ENCODE data around the gene HRNR.

Gene HRNR

DNA sequence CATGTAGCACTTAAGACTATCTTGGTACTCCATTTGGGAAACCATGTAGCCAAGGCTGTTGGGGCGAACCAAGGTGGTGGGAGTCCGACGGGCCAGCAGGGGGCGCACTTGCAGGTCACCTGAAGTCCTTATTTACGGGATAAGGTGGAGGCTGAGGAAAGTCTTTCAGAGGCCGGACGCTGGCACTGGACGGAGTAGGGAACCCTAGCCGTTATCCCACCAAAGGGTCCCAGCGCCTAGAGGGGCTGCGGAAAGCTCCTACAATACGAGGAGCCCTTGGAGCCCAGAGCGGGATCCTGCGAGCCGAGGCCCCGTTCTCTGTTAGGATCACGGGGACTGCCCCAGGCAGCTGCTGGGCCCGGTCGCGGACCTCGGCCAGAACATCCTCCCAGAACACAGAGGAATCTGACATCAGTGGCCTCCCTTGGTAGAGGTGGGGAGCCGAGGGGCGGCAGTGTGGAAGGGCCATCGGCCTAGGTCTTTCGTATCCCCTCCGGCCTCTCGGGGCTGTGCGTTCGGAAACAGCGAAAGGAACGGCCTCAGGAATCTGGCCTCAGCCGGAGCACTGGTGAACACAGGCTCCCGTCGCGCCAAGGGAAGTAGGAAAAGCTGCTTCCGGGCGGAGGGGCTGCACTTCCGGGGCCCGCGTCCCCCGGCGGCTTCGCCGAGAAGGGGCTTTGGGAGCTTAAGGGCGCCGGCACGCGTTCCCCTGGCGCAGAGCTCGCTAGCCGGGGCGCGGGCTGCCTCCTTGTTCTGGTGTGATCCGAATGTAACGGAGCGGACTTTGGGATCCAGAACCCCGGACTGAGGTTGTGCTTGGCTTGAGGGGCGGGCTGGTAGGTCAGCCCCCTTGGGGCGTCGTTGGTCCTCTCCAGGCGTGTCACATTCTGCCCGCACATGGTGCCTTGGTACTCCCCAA is 35.1 kb downstream of the HRNR start:
- peak; percentile 51 for DNase-seq

DNA sequence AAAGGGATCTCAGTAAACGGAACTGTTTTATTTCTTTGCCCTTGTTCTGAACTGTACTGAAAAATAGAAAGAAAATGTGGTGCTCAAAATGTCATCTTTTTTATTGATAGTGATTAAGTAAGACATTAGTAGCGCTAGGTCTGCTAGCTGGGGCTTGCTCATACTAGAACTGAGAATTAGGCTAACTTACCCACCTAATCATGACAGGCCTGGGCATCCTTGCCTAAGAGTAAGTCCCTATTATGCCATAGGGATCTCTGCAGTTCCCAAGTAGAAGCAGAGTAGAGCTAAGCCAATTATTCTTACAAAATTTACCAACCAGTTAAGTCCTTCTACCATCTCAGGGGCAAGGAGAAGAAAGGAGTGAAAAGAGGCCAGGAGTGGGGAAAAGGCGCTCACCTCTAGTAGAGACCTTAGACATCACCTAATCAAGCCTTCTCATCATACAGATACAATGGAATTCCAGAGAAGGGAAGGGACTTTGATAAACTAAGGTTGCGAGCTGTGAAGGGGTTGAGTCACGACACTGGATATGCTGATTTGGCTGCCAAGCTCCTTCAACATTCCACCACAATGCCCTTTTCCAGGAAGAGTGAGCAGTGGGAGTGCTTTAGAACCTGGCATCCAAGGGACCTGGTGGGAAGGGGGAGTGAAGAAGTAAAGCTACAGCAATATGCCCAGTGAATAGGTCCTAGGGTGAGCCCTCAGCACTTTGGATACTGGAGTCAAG is 37.3 kb downstream of the HRNR start:
- no peak for DNase-seq

DNA sequence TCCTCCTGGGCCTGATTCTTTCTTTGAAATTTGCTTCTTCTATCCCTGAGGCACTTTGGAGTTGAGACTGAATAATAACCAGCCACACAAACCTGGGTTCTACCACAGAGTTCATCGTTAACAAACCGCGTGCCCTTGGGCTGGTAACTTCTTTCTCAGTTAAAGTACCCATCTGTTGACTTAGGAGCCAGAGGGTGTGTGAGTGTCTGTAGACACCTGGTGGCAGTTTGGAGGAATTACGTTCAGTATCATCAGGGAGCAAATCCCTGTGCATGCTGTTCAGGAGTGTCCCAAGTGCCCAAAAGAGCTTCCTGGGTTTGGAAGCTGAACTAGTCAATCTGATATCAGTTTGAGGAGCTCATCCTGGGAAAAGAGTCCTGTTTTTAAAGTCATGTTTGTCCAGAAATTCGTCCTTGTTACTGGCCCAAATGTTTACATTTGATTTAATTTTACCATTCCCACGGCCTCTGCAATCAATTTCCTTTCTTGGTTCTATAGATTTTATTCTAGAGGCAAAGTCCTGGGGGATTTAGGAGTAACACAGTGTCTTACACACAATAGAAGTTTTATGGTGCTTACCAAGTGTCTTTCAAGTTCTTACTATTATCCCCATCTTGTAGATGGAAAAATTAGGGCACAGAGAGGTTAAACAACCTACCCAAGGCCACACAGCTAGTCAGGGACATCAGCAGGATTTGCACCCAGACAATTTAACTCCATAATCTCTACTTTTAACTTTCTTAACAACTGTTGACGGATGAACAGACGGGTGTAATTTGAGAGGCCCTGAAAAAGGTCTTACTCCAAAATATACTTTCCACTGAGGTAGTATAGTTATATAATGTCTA is 38.2 kb downstream of the HRNR start:
- DNase-seq, result no peak

DNA sequence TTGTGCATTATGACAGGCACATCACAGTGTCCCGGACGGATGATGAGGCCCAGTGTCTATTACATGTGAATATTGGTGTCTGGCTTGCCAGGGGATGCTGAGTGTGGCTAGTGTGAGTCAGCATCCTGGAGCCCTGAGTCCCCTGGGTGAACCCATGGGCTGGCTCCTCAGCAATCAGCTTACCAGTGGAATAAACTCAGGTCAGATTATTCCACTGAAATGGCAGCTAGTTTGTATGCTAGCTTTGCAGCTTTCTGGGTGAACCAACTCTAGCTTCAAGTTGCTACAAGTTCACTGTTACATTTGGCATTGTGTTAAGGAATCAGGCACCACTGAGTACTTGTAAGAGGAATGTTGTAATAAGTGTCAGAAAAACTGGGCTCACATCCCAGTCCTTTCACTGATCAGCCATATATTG is 41.0 kb downstream of the HRNR start:
- no peak for DNase-seq

DNA sequence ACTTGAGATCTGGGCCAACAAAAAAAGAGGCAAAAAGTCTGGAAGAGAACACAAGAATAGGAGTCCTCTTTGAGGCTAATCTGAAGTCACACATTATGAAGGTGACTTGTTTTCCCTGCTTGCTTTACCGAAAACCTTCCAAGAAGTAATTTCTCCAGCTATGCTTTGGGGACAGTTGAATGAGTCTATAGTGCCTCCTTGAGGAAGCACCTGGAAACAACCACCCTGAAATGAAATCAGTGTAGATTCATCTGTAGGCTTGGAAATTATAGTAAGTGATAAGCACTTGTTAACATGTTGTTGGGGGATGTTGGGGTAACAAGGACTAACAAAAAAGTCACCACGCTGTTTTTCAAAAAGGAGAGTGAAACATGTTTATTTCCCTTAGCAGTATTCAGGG is 41.6 kb downstream of the HRNR start:
- no peak for DNase-seq

DNA sequence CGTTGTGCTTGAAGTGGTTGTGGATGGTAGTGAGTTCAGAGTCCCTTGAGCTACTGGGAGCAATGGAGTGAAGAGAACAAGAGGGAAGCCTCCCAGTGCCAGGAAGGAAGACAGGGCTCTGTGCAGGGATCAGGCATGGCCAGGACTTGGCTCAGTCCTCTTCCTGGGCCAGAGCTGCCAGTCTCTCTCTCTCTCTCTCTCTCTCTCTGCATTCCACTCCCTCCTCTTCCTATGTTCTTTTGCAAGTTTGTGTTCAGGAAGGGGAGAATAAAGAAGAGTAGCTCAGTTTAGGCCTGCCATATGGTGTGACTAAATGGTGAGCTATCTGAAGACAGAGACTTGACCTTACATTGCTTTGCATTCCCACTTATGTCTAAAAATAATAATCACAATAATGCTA is 44.4 kb downstream of the HRNR start:
- DNase-seq, result no peak

DNA sequence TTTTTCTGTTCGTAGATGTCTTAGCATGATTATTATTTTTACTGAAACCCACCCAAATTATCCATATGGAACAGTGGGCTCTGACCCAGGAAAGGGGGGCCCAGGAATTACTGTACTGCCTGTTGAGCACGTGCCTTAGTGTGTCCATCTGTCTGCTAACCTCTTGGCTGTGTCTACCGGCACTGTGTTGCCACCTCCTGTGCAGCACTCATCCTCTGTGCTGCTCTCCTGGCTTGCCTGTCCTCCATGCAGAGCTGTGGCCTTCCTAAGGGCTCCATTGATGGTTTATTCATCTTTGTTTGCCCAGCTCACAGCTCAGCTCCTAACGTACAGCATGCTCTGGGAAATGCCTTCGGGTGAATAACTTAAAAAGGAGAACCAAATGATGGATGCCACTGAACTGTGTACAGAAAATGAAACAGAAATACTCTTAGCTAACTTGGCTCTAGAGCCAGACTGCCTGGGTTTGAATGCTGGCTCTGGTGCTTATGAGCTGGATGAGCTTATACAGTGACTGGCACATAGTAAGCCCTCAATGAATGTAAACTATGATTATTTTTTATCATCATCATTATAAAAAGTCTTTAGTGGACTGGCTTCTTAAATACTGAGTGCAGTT is 53.6 kb downstream of the HRNR start:
- DNase-seq, result no peak

DNA sequence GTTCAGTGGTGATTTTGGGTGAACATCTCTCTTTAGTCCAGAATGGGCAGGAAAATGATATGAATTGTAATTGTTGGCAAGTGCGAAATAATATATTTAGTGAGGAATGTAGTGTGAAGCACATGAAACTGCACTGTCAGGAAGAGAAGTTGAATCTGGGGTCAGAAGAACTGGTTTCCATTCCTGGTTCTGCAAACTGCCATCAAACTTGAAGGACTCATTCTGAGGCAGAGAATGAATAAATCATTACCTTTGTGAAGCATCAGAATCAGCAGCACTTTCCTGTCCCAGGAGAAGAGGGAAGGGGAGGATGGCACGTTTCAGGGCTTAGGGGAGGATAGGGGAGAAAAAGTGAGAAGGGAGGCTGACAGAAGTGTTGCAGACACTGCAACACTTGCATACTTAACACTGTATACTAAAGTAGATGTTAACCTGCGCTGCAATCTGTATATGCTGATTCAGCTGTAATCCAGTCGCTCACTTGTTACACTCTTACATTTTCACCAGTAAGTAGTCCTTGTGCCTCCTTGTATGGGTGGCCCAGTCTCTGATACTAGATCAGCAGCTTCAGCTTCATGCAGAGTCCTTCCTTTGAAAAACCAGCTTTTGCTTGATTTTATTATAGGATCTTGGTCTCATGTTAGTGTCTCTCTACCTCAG is 54.5 kb downstream of the HRNR start:
- no peak for DNase-seq

DNA sequence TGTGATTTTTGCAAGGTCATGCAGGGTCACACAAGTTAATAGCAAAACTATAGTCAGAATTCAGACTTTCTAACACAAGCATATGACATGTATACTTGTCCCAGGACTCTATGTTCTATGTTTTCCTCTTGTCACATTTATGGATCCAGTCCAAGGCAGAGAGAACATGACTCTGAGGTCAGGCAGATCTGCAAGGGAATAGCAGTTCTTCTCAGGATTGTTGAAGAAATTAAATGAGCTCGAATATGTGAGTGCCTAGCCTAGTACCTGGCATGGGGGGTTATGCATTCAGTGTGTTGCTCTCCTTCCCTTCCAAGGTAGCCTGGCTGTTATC is 55.5 kb downstream of the HRNR start:
- DNase-seq, result no peak

DNA sequence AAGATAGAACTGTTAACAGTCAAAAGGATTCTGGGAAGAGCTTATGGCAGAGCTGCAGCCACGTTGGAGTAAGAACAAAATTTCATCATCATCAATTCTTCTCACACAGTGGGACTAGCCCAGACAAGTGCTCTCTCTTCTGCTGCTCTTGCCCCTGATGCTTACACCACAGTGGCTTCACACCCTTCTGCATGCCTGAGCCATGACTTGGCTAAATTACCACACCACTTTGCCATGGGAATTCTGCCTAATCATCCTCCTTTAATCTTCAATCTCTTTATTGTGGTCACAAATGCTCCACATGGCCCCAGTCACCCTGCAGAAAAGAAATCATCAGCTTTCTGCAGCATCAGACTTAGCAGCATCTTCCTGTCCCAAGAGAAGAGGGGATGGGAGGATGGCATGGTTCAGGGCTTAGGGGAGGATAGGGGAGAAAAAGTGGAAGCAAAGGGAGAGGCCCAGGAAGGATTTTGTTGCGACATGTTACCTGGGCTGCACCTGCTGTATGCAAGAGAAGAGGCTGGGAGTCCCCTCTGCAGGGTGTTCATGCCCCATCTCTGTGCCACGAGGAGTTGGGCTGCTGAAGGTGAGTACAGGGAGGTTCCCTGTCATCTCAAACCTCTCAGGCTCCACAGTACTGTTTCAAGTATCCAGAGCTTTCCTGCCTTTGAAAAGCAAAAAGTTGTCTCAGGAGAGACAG is 56.0 kb downstream of the HRNR start:
- DNase-seq, result no peak

DNA sequence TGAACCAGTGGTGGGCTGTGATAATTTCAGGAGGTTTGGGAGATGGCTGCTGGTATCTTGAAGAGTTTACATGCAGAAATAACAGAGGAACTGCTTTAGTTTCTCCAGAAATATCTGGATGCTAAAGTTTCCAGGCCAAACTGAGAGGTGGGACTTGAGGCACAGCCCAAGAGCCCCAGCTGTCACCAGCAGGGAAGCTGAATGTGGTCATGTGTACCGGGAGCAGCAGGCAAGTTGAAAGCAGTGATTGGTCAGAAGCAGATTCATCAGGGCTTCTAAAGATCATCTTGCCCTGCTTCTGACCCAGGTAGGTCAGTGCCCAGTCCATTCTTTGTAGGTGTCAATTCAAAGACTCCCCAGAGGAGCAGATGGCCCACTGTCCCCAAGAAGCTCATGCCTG is 57.0 kb downstream of the HRNR start:
- DNase-seq, result no peak

DNA sequence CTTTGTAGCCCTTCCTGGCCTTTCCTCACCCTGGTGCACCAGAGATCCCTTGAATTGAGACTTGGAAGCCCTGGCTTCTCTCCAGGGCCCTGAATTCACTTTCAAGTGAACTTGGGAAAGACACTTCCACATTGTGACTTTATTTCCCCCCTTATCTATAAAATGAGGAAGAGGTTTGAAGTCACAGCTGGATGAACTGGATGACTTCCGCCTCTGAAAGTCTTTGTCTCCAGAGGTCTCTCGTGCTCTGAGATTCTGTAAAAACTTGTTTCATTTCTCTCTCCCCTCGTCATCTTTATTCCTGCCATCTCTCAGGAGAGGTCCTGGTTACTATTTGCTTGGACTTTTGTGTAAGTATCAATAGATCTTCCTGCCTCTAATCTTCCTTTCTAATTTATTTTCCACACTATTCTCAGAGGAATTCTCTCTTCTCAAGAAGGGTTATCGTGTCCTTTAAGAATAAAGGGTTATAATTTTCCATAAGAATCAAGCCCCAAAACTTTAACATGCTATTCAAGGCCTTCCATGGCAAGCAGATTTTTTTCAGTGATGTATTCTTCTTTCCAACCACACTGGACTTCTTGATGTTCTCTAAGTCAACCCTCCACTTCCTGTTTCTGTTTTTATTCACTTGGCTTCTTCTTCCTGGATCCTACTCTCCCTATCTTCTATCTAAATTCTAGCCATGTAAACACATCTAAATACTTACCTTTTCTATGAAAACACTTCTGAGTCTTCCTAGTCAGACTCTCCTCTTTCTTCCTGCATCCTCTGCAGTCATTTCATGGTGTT is 58.5 kb downstream of the HRNR start:
- DNase-seq, result no peak

DNA sequence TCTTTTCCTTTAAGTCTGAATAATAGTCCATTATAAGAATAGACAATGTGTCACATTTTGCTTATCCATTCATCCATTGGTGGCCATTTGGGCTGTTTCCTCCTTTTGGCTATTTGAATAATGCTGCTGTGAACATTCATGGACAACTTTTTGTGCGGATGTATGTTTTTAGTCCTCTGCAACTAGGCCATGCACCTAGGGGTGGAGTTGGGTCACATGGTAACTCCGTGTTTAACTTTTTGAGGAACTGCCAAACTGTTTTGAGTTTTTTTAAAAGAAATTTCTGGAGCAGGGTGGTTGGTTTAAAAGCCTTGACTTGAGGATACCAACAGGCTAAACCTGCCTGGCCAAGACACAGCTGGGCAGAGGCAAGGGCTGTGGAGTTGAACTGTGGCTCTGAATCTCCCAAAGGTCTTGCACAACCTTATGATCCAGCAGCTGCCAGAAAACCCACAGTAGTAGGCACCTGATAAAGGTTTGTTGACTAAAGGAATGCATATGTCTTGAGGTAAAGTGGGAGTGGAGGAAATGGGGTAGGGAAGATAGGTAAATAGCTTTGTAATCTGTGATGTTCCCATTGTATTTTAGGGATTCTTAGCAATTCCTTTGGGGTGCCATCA is 59.4 kb downstream of the HRNR start:
- DNase-seq, result no peak

DNA sequence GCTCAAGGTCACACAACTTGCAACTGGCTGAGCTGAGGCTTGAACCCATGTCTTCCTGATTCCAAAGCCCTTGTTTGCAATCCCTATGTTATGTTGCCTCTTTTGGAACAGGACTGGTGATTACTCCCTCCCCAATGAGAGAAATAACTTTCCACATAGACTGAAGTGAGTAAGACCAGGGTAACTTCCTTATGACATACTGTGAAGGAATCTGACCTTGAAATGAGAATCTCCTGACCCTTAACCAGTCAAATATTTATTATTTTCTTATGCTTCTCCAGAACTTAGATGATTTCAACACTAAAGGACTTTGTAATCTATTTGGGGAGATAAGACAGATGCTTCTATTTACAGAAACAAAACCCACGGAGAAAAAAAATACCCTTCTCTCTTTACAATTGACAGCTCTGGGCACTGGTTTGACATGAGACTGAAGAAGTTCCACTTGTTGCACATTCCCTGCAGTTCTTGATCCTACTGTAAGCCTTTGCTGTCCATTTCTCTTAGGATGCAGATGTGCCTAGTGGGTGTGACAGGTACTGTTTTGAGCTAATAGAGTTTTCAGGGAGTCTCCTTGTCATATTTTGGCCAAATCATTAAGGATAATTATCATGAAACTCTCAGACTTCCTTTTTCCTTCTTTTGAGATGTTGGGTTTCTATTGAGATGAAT is 61.1 kb downstream of the HRNR start:
- no peak for DNase-seq
